Body of pancreas (tissue), 4 donors: ENCODE results near the gene NELL2.

Source experiments
- CTCF ChIP-seq, 7 experiments: fragments of 450-650 bp in 4 of 7; fragments of 200-600 bp in 3 of 7; sonication (generic) in 3 of 7; IDR thresholded peaks; one replicate each; pipeline ENCODE4 v1.5.1; 2016 to 2019; ENCODE audit warnings: antibody characterized with exemption in 7 of 7
- POLR2A ChIP-seq, 3 donors: fragments of 450-650 bp; IDR thresholded peaks; one replicate each; pipeline ENCODE4 v1.6.1; 2016; ENCODE audit warnings: antibody characterized with exemption in 3 of 3, mild to moderate bottlenecking in 2 of 3

- TF ChIP-seq CTCF (IDR thresholded peaks at IDR 0.05) (no peak), POLR2A (IDR thresholded peaks at IDR 0.05) (no peak)
These were observed 366.6 kb downstream of the NELL2 start for GRCh38 chr12:44509471-44509870.
